Breast epithelium (tissue), 3 donors: ENCODE data around the gene SYNE1.

ENCODE experiments used
- CTCF ChIP-seq, 3 donors: fragments of 450-650 bp; IDR thresholded peaks; one replicate each; pipeline ENCODE4 v1.5.1; 2016 to 2017; ENCODE audit warnings: antibody characterized with exemption in 3 of 3, mild to moderate bottlenecking in 3 of 3, moderate library complexity in 3 of 3
- POLR2A ChIP-seq: fragments of 450-650 bp; IDR thresholded peaks from one replicate; pipeline ENCODE4 v1.6.1; 2016; ENCODE audit warnings: antibody characterized with exemption, mild to moderate bottlenecking, moderate library complexity

- TF ChIP-seq POLR2A (no peak), CTCF (IDR thresholded peaks at IDR 0.05) (no peak)
Observed at GRCh38 chr6:152089992-152090391, 547.2 kb downstream of the SYNE1 start.
